Measurements from ENCODE around the gene OVOL3.

DNA sequence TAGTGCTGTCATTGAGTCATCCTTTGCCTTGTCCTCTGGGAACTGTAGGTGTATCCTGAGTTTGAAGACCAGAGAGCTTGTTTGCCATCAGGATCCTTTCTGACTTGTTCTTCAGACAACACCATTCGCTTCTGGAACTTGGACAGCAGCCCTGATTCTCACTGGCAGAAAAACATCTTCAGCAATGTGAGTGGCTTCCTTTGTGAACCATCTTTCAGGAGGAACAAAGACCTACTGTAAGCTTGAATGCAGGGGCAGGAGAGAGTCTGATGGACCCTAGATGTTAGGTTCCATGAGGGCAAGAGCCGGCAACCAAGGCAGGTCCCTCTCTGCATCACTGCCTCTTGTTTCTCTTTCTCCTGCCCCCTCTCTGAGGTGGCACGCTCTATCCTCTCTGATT is 29.6 kb upstream of the OVOL3 start:
- TF ChIP-seq, protein P1, sequence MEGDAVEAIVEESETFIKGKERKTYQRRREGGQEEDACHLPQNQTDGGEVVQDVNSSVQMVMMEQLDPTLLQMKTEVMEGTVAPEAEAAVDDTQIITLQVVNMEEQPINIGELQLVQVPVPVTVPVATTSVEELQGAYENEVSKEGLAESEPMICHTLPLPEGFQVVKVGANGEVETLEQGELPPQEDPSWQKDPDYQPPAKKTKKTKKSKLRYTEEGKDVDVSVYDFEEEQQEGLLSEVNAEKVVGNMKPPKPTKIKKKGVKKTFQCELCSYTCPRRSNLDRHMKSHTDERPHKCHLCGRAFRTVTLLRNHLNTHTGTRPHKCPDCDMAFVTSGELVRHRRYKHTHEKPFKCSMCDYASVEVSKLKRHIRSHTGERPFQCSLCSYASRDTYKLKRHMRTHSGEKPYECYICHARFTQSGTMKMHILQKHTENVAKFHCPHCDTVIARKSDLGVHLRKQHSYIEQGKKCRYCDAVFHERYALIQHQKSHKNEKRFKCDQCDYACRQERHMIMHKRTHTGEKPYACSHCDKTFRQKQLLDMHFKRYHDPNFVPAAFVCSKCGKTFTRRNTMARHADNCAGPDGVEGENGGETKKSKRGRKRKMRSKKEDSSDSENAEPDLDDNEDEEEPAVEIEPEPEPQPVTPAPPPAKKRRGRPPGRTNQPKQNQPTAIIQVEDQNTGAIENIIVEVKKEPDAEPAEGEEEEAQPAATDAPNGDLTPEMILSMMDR (IDR thresholded peaks at IDR 0.05) = no peak
- TF ChIP-seq POLR2AphosphoS5 (IDR thresholded peaks at IDR 0.05; ENCODE audit: insufficient read depth in 1 of 2, low read depth in 1 of 2) = no peak

All from vagina (tissue), 2 donors.